HL-60 (cell line): ENCODE measurements around the gene TAF4.

Source experiments
- DNase-seq, 2 experiments: peaks; one replicate each; pipeline ENCODE4 v3.0.0-alpha.2; 2010 to 2020; ENCODE audit warnings: low read depth in 1 of 2, low spot score in 1 of 2
- H3K27ac ChIP-seq: fragments of 250-450 bp; sonication (Bioruptor Pico); replicated peaks from 2 replicates; pipeline ENCODE4 v1.5.1; 2020; ENCODE audit warnings: mild to moderate bottlenecking, moderate library complexity
- H3K27me3 ChIP-seq: fragments of 250-450 bp; sonication (Bioruptor Pico); 2 replicates; pipeline ENCODE4 v1.5.1; 2021; ENCODE audit warnings: mild to moderate bottlenecking, moderate library complexity; ENCODE audit not compliant: insufficient read depth, poor library complexity, severe bottlenecking
- H3K4me3 ChIP-seq: replicated peaks from 2 replicates; pipeline ENCODE4 v1.5.1; 2011; ENCODE audit warnings: mild to moderate bottlenecking, control low read depth, low read length; ENCODE audit not compliant: insufficient read depth
- GABPA ChIP-seq: IDR thresholded peaks from 2 replicates; pipeline ENCODE4 v1.6.1; 2012; ENCODE audit warnings: low read depth
- POLR2AphosphoS5 ChIP-seq: IDR thresholded peaks from 2 replicates; pipeline ENCODE4 v1.6.1; 2012; ENCODE audit warnings: low read depth
- SPI1 ChIP-seq: IDR thresholded peaks from 2 replicates; pipeline ENCODE4 v1.6.1; 2012; ENCODE audit warnings: low read depth, mild to moderate bottlenecking, borderline replicate concordance
- TF ChIP-seq, protein P1 (sequence below): IDR thresholded peaks from one replicate; pipeline ENCODE4 v1.5.1; 2011; ENCODE audit warnings: low read length, control low read depth, inconsistent platforms; ENCODE audit not compliant: insufficient read depth
- TF ChIP-seq, protein P2 (sequence below): IDR thresholded peaks from 2 replicates; pipeline ENCODE4 v1.6.1; 2012; ENCODE audit warnings: low read depth; ENCODE audit not compliant: insufficient replicate concordance

The TAF4 gene

DNA sequence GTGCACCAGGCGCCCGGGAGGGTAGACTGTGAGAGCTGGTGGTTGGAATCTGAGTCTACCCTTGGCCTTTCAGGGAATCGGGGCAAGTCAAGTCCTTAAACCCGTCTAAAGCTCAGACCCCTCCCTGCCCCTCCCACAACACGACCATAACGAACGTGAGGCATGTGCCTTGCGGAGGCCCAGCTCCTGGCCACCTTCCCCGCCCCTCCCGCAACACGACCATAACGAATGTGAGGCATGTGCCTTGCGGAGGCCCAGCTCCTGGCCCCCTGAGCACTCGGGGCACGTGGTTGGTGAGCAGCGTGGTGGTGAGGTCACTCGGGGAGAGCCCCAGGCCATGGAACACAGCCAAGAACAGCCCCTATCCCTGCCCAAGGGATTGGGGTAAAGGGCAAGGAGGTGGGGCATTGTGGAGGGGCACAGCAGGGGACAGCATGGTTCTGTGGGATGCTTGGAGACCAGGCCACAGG, 132.2 kb downstream of the TAF4 start:
- no peak overlapping the region for H3K27ac ChIP-seq
- H3K4me3 ChIP-seq = no peak overlapping the region
- no peak for DNase-seq
- no peak for TF ChIP-seq GABPA
- TF ChIP-seq, protein P1, sequence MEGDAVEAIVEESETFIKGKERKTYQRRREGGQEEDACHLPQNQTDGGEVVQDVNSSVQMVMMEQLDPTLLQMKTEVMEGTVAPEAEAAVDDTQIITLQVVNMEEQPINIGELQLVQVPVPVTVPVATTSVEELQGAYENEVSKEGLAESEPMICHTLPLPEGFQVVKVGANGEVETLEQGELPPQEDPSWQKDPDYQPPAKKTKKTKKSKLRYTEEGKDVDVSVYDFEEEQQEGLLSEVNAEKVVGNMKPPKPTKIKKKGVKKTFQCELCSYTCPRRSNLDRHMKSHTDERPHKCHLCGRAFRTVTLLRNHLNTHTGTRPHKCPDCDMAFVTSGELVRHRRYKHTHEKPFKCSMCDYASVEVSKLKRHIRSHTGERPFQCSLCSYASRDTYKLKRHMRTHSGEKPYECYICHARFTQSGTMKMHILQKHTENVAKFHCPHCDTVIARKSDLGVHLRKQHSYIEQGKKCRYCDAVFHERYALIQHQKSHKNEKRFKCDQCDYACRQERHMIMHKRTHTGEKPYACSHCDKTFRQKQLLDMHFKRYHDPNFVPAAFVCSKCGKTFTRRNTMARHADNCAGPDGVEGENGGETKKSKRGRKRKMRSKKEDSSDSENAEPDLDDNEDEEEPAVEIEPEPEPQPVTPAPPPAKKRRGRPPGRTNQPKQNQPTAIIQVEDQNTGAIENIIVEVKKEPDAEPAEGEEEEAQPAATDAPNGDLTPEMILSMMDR = no peak
- no peak for TF ChIP-seq SPI1
- TF ChIP-seq, protein P2, sequence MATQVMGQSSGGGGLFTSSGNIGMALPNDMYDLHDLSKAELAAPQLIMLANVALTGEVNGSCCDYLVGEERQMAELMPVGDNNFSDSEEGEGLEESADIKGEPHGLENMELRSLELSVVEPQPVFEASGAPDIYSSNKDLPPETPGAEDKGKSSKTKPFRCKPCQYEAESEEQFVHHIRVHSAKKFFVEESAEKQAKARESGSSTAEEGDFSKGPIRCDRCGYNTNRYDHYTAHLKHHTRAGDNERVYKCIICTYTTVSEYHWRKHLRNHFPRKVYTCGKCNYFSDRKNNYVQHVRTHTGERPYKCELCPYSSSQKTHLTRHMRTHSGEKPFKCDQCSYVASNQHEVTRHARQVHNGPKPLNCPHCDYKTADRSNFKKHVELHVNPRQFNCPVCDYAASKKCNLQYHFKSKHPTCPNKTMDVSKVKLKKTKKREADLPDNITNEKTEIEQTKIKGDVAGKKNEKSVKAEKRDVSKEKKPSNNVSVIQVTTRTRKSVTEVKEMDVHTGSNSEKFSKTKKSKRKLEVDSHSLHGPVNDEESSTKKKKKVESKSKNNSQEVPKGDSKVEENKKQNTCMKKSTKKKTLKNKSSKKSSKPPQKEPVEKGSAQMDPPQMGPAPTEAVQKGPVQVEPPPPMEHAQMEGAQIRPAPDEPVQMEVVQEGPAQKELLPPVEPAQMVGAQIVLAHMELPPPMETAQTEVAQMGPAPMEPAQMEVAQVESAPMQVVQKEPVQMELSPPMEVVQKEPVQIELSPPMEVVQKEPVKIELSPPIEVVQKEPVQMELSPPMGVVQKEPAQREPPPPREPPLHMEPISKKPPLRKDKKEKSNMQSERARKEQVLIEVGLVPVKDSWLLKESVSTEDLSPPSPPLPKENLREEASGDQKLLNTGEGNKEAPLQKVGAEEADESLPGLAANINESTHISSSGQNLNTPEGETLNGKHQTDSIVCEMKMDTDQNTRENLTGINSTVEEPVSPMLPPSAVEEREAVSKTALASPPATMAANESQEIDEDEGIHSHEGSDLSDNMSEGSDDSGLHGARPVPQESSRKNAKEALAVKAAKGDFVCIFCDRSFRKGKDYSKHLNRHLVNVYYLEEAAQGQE = no peak
- no peak for TF ChIP-seq POLR2AphosphoS5
- H3K27me3 ChIP-seq = no peaks in the 10 kb centered on the region

DNA sequence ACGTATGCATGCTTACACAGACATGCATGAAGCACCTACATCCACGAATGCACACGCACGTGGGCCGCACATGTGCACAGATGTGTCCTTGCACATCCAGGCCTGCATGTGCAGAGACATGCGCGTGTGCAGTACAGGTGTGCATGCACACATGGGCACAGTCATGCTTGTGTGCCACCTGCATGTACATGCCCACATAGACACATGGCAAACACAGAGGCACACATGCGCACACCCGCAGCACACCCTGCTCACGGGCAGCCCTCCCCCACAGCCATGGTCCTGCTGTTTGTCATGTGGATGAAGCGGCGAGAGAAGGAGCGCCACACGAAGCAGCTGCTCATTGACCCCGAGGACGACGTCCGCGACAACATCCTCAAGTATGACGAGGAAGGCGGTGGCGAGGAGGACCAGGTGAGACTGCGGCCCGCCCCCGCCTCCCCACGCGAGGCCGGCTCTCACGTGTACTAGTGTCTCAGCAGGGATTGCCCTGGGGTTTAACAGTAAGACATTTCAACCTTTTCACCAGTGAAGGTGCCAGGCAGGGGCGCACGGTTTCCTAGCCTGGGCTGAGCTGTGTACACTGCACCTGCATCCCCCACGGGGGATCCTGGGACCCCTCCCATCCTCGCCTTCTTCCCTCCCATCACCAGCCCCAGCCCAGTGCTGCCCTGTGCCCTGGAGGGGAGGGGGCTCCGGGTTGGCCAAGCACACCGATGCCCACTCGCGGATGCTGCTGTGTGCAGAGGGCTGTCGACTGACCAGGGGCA, 132.8 kb downstream of the TAF4 start:
- Histone ChIP-seq H3K4me3 (no peak overlapping the region), H3K27ac (no peak overlapping the region), H3K27me3 (no peaks in the 10 kb centered on the region)
- DNase-seq = no peak
- TF ChIP-seq POLR2AphosphoS5 (no peak), GABPA (no peak), SPI1 (no peak)
- TF ChIP-seq, protein P1 = no peak
- TF ChIP-seq, protein P2 = no peak

DNA sequence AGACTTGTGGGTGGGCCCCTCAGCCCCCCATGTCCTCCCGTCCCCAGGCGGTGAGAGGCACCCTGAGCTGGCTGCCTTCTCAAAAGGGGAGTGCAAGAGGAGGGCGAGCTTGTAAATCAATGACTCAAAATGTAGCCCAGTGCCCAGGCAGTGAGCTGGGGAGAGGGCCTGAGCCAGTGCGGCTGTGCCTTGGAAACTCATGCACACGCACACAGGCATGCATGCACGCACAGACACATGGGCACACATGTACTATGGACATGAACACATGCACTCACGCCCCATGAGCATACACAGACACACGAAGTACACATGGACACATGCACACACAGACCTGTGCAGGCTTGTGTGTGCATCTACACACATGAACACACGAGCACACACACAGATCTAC, 133.5 kb downstream of the TAF4 start:
- no peak overlapping the region for H3K4me3 ChIP-seq
- no peaks in the 10 kb centered on the region for H3K27me3 ChIP-seq
- TF ChIP-seq POLR2AphosphoS5 (no peak), SPI1 (no peak), GABPA (no peak)
- TF ChIP-seq, protein P2 = no peak
- TF ChIP-seq, protein P1 = no peak
- no peak overlapping the region for H3K27ac ChIP-seq
- no peak for DNase-seq
